ENCODE results near the gene LMTK2.

The LMTK2 gene

GRCh38 chr7:98229441-98229840 lies 122.8 kb downstream of the LMTK2 start:
- Mint-ChIP-seq H3K36me3 (ENCODE audit: low read depth) (peaks cover 11% of the 10 kb centered on the region), H3K27ac (no peak overlapping the region), H3K4me3 (no peak overlapping the region), H3K4me1 (peaks cover 31% of the 10 kb centered on the region), H3K9me3 (no peaks in the 10 kb centered on the region), H3K27me3 (ENCODE audit: low read depth, poor library complexity) (no peaks in the 10 kb centered on the region)
- no peak for TF ChIP-seq CTCF (IDR thresholded peaks at IDR 0.05)
- DNase-seq = no peak

DNA sequence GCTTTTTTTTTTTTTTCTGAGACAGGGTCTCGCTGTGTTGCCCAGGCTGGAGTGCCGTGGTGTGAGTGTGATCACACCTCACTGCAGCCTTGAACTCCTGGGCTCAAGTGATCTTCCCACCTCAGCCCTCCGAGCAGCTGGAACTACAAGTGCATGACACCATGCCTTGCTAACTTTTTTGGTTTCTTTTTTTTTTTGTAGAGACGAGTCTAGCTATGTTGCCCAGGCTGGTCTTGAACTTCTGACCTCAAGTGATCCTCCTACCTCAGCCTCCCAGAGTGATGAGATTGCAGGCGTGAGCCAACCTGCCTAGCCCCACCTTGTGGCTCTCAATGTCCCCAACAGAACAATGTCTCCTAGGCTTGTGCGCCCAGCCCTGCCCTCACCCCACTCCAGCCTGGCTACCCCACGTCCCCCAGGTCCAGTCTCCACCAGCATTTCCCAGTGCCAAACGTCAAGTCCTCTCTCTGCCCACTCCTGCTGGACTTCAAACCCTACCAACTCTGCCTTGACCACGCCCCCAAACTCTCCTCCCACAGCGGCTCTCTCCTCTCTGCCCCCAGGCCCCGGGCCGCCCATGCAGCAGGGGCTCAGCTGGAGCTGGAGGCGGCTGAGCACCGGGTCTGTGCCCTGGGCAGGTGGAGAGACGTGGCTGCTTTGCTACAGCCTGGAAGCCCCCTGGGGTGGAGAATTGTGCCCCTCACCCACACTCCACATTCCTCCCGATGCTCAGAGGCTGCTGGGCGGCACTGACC lies 123.5 kb downstream of the LMTK2 start:
- Mint-ChIP-seq H3K36me3 (ENCODE audit: low read depth) (peaks cover 17% of the 10 kb centered on the region), H3K4me3 (no peak overlapping the region), H3K27me3 (ENCODE audit: low read depth, poor library complexity) (no peaks in the 10 kb centered on the region), H3K27ac (no peak overlapping the region), H3K4me1 (peaks cover 31% of the 10 kb centered on the region), H3K9me3 (no peaks in the 10 kb centered on the region)
- no peak for DNase-seq
- no peak for TF ChIP-seq CTCF (IDR thresholded peaks at IDR 0.05)

DNA sequence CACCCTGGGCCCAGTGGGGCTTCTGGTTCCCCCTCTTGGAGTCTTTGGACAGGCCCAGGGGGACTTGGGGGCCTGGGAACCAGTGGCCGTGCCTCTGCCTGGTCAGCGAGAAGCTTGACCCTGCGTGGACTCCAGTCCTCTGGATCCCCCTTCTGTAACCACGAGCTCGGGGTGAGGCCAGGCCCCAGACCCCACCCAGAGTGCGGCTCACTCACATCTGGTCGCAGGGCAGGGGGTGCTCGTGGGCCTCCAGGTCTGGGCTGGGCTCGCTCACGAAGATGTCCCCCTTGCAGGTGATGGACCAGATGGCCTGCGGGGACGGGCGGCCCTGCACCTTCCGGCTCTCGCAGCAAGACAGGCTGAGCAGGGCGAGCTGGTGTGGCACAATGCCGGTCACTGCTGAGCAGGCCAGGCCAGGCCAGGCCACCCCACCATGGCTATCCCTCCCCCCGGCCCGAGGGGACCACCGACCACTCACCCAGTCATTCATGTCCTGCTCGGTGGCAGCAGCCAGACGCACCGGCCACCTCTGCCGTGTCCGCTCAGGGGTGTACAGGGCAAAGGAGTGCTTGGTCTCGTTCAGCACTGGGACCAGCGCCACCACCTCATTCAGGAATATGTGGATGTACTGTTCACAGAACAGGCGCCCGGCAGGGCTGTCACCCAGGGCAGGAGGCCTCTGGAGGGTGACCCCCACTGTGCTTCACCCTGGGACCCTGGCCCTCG lies 124.2 kb downstream of the LMTK2 start:
- peaks cover 27% of the 10 kb centered on the region for H3K4me1 Mint-ChIP-seq
- TF ChIP-seq CTCF (IDR thresholded peaks at IDR 0.05) = no peak
- H3K4me3 Mint-ChIP-seq = no peak overlapping the region
- H3K27me3 Mint-ChIP-seq (ENCODE audit: low read depth, poor library complexity) = no peaks in the 10 kb centered on the region
- H3K9me3 Mint-ChIP-seq = no peaks in the 10 kb centered on the region
- DNase-seq = no peak
- peaks cover 12% of the 10 kb centered on the region for H3K36me3 Mint-ChIP-seq (ENCODE audit: low read depth)
- no peak overlapping the region for H3K27ac Mint-ChIP-seq

- Mint-ChIP-seq H3K9me3 (no peaks in the 10 kb centered on the region), H3K27ac (peak overlapping the region; percentile 54), H3K4me1 (peaks cover 22% of the 10 kb centered on the region), H3K4me3 (no peak overlapping the region), H3K36me3 (ENCODE audit: low read depth) (peaks cover 6% of the 10 kb centered on the region), H3K27me3 (ENCODE audit: low read depth, poor library complexity) (no peaks in the 10 kb centered on the region)
- no peak for TF ChIP-seq CTCF (IDR thresholded peaks at IDR 0.05)
- no peak for DNase-seq
Measured at GRCh38 chr7:98231493-98232262, 125.0 kb downstream of the LMTK2 start.

GRCh38 chr7:98232263-98232585 lies 125.6 kb downstream of the LMTK2 start:
- Mint-ChIP-seq H3K27ac (peak overlapping the region; percentile 54), H3K4me1 (peaks cover 22% of the 10 kb centered on the region), H3K4me3 (no peak overlapping the region), H3K36me3 (ENCODE audit: low read depth) (peaks cover 6% of the 10 kb centered on the region), H3K9me3 (no peaks in the 10 kb centered on the region), H3K27me3 (ENCODE audit: low read depth, poor library complexity) (no peaks in the 10 kb centered on the region)
- no peak for TF ChIP-seq CTCF (IDR thresholded peaks at IDR 0.05)
- no peak for DNase-seq
